Measurements from ENCODE around the gene IQGAP2.

The IQGAP2 gene

GRCh38 chr5:76692651-76693050, 289.6 kb downstream of the IQGAP2 start:
- no peak for FAIRE-seq

- no peak for FAIRE-seq
Observed at GRCh38 chr5:76693141-76693540, 290.1 kb downstream of the IQGAP2 start.

GRCh38 chr5:76694317-76694716, 291.2 kb downstream of the IQGAP2 start:
- no peak for FAIRE-seq

DNA sequence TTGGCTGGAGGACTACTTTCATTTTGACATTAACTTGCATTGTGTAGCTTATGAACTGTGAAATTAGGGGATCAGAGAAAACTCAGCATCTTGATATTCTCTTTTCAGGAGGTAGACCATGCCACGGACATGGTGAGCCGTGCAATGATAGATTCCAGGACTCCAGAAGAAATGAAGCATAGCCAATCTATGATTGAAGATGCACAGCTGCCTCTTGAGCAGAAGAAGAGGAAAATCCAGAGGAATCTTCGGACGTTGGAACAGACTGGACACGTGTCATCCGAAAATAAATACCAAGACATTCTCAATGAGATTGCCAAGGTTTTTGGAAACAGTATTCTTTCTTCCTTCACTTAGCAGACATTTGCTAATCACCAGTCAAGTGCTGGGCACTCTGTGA, 292.3 kb downstream of the IQGAP2 start:
- no peak for FAIRE-seq

DNA sequence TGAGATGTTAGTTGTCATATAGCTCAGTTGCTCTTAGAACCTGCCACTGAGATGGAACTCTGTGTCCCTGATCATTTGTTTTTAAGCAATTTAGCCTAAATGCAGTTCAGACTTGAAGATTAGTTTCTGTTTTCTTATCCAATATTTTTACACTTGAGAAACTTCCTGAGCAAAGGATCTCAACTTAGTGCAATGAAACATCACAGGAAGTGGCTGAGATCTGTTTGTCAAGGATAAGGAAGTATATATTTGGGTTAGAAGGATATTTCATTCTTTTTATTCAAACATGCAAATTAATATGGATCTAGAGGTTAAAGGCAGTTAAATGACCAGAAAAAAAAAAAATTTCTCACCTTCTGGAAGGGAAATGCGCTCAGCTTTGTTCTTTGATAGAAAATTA, 293.2 kb downstream of the IQGAP2 start:
- FAIRE-seq: no peak

GRCh38 chr5:76697670-76698069, 294.6 kb downstream of the IQGAP2 start:
- FAIRE-seq: no peak

- no peak for FAIRE-seq
Observed at GRCh38 chr5:76700571-76700970, 297.5 kb downstream of the IQGAP2 start.

GRCh38 chr5:76701298-76701697, 298.2 kb downstream of the IQGAP2 start:
- FAIRE-seq: no peak

DNA sequence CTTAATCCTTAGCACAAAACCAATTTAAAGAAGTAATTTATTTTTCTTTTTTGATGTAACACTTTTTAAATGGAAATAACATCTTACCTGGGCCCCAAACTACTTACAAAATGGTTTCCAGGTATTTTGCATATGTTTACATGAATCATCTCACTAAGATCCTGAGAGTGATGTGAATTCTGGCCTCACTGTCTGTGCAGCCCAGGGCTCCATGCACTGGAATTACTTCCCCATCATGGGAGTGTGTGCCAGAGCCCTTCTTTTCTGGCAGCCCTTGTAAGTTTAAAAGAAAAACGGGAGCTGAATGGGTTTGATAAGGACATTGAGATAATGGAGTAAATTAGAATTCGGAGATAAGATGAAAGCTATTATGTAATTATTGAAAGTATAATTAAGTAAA, 300.6 kb downstream of the IQGAP2 start:
- no peak for FAIRE-seq

DNA sequence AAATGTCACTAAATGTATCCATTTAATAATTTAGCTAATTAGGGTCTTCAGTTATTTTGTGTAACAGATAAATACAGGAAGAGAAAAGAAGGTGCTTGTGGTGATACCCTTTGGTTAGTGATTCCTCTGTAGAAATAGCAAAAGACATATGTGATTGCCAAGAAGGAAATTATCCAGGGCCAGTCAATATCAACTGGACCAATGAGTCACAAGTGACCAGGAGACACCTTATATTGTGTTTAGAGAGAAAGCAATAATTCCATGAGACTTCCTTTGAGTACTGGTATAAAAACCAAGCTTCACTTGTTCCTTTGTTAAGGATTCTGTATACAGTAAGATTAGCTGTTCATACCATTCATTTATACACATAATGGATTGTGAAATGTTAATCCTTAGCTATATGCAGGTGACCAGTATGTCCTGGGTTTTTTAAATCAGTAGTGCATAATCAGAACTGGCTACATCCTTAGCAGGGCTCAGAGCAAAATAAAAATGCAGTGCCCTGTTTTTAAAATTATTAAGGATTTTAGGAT, 301.1 kb downstream of the IQGAP2 start:
- FAIRE-seq: no peak

- no peak for FAIRE-seq
Observed at GRCh38 chr5:76705574-76705973, 302.5 kb downstream of the IQGAP2 start.

DNA sequence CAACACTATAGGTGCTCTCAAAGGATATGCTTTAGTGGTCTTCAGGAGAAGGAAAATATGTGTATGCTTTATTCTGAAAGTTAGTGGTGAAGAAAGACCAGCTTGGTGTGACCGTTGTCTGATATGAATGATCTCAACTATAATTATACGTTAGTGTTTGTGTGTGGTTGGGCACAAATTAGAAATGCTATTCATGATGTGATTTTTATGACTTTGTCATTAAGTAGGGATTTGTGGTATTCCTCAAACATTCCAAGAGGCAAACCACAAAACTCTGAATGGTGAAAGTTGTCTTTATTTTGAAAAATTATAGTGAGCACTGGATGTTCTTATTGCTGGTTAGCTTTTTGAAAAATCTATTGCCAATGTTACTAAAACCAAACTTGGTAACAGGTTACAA, 306.7 kb downstream of the IQGAP2 start:
- no peak for FAIRE-seq

DNA sequence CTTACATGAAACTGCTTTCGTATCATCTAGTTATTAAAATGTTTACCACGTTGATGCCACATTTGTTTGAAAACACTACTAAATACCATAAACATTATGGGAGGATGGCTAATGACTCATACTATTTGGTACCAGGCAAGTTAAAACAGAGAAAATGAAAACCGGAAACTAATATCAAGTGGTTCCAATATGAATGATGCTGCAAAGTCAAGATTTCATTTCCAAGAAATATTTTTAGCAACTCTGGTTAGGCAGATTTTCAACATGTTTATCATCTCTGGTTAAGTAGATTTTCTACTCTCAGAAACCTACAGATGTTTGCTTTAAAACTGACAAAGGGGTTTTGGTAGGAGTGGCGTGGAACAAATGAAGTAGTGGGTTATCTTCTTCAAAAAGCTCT, 307.9 kb downstream of the IQGAP2 start:
- FAIRE-seq: no peak

- FAIRE-seq: no peak
Observed at GRCh38 chr5:76714751-76715485, 311.8 kb downstream of the IQGAP2 start.

DNA sequence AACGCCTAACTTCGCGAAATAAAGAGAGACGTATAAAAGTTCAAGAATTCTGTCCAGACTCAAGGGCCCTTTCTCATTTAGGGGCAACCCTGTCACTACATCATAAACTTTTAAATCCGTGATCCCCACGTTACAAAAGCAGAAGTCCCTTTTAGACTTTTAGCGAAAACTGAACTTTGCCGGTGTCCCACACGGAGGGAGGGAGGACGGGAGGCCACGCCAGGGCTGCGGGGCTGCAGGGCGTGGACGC, 312.3 kb downstream of the IQGAP2 start:
- no peak for FAIRE-seq

DNA sequence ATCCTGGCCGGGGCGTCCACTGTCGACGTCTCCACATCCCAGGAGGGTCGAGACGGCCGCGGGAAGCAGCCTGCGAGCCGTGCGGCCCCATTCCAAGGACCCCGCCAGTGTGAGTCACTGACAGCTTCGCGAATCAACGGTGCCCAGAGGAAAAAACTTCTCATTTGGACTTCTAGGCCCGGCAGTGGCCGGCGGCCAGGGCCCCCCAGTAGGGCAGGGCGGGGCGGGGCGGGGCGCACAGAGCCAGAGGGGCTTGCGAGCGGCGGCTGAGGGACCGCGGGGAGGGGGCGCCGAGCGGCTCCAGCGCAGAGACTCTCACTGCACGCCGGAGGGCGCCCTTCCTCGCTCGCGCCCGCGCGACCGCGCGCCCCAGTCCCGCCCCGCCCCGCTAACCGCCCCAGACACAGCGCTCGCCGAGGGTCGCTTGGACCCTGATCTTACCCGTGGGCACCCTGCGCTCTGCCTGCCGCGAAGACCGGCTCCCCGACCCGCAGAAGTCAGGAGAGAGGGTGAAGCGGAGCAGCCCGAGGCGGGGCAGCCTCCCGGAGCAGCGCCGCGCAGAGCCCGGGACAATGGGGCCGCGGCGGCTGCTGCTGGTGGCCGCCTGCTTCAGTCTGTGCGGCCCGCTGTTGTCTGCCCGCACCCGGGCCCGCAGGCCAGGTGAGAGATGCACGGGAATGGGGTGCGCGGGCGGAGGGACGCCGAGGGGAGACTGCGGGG, 312.8 kb downstream of the IQGAP2 start, which contains the start of gene F2R:
F2R (plus strand) TSS at position 391 of the 720 bp plus-strand sequence; CDS start at position 573, 182 bp downstream.
- no peak for FAIRE-seq

GRCh38 chr5:76716456-76717157, 313.5 kb downstream of the IQGAP2 start:
- no peak for FAIRE-seq

GRCh38 chr5:76717222-76718083, 314.4 kb downstream of the IQGAP2 start:
- no peak for FAIRE-seq

- no peak for FAIRE-seq
Observed at GRCh38 chr5:76718381-76718832, 315.3 kb downstream of the IQGAP2 start.

DNA sequence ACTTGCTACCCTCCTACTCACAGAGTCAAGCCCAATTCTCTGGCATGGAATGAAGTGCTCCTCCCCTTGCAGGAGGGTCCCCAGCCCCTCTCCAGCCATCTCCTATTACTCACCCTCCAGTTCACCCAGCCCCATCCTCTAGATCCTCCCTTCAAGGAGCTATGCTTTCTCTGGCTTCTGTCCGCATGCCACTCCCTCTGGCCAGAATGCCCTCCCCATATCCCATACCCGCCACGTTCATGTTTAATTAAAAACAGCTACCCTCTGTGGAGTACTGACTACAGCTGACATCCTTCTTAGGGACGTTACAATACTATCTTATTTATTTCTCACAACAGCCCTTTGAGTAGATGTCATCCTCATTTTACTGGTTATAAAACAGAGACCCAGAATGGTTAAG, 315.8 kb downstream of the IQGAP2 start:
- FAIRE-seq: no peak

DNA sequence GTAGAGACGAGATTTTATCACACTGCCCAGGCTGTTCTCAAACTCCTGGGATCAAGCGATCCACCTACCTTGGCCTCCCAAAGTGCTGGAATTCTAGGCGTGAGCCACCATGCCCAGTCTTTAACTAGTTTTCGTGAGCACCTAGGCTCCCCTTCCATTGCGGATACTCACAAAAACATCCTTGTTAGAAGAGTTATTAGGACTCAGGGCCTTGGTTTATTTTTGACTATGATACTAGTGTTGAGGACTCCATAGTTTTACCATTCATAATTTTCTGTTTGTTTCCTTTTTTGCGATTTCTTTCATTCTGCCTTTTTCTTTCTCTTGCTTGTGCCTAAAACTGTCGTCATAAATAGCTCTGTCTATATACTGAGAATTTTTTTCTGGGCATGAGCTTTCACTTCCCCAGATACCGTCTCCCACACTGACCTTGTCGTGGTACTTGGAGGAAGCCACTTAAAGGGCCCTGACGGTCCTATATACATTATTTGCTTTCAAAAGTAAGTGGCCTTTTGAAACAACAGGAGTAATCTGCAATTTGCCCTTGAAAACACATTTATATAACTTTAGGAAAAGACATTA, 318.0 kb downstream of the IQGAP2 start:
- no peak for FAIRE-seq

GRCh38 chr5:76723266-76723665, 320.2 kb downstream of the IQGAP2 start:
- no peak for FAIRE-seq

All from endometrium (tissue), 2 donors.